ENCODE data around the gene RCAN2.

RCAN2 gene

DNA sequence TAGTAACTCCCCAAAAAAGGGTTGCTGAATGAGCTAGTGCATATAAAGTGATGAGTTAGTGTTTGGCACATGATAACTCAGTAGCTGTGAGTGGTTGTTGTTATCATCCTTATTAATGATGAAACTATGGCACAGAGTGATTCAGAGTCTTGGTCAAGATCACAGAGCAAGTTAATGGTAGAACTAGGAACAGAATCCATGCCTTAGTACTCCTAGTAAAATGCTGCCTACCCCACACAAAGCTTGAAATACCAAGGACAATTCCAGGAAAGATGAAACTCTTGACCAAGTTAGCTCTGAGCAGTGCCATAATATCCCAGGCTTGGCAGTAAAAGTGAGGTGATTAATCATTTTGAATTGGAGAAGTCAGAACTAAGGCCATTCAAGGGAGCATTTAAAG is 211.4 kb downstream of the RCAN2 start:
- Histone ChIP-seq H3K4me3 (no peak overlapping the region), H3K27ac (no peak overlapping the region)

DNA sequence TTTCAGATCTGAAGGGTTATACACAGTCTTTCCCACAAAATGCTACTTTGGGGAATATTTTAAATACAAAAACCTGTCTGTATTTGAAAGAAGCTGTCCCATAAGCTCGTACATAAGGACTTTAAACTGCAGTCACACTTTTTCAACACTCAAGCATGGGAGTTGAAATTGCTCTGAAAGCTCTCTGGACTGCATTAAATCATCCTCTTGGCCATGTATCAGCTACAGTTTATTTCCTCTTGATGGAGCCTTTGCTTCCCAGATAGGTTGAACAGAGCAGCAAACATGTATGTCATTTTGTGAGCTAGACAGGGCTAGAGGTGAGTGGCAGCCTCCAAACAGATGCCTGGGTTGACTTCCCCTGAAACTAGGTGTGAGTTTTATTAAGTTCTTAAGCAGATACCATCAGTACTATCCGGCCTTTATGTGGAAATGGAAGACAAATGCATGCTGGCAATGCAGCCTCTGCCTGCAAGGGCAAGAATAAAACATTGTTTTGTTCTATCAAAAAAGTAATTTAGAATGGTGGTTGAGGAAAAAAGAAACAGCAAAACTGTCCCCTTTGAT is 214.6 kb downstream of the RCAN2 start:
- Histone ChIP-seq H3K4me3 (no peak overlapping the region), H3K27ac (no peak overlapping the region)

DNA sequence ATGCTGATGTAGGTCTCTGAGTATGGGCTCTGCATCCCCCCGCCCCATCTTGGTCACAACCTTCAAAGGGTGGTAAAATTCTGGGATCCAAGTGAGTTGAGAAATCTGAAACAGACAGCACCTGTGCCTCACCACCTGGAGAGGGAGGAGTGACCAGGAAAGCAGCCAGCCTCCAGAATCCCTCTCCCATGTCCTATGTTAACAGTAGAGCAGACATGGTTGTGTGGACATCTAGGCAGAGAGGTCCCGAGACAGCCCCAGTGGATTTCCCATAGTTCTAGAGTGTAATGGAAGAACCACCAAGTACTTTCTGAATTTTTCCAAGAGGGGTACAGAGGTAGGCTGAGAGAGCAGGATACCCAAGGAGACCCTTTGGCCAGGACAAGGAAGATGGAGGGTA is 216.7 kb downstream of the RCAN2 start:
- Histone ChIP-seq H3K27ac (no peak overlapping the region), H3K4me3 (no peak overlapping the region)

- Histone ChIP-seq H3K27ac (no peak overlapping the region), H3K4me3 (no peak overlapping the region)
These were observed 217.3 kb downstream of the RCAN2 start for GRCh38 chr6:46273911-46274310.

GRCh38 chr6:46271728-46272127 is 219.5 kb downstream of the RCAN2 start:
- H3K27ac ChIP-seq = no peak overlapping the region
- H3K4me3 ChIP-seq = no peak overlapping the region

DNA sequence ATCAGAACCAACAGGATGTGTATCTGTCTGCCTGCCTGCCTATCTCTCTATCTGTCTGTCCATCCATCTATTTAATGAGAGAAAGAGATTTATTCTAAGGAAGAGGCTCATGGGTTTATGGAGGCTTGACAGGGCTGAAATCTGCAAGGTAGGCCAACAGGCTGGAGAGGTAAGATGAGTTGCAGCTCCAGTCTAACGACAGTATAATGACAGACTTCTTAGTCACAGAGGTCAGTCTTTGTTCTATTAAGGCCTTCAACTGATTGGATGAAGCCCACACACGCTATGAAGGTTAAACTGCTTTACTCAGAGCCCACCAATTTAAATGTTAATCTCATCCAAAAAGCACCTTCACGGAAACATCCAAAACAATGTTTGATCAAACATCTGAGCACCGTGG is 220.1 kb downstream of the RCAN2 start:
- no peak overlapping the region for H3K4me3 ChIP-seq
- no peak overlapping the region for H3K27ac ChIP-seq

- Histone ChIP-seq H3K4me3 (no peak overlapping the region), H3K27ac (no peak overlapping the region)
These were observed 220.9 kb downstream of the RCAN2 start for GRCh38 chr6:46270336-46270735.

DNA sequence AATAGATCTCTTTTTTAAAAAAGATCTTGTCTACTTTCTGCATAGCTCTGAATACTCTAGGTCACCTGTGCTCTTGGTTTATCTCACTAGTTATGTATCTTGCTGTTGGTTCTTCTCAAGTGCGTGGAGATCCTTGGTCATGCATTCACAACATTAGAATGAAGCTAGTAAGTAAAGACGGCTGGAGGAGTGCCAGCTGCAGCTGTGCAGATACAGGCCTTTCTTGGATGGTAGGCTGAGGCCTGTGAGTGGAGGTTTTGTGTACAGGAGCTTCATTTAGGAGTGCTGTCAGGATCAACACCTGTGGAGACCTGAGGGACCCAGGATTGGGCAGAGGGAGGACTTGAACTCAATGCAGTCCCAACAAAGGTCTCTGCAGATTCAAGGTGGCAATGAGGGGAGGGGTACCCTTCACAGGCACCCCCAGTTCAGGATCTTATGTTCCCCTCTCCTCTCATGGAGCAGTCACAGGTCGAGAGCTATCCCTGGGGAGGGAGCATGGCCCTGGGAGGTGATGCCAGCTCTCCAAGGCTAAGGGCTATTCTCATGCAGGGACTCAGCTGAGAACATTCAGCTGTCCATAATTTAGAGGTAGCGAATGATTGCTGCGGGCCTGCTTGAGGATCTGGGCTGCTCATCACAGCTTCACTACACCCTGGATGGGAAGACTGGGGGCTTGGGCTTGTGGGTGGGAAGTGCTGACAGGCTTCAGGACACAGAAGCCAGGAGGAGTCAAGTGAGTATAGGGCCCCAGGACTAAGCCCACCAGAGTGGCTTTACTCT is 221.6 kb downstream of the RCAN2 start:
- no peak overlapping the region for H3K27ac ChIP-seq
- no peak overlapping the region for H3K4me3 ChIP-seq

DNA sequence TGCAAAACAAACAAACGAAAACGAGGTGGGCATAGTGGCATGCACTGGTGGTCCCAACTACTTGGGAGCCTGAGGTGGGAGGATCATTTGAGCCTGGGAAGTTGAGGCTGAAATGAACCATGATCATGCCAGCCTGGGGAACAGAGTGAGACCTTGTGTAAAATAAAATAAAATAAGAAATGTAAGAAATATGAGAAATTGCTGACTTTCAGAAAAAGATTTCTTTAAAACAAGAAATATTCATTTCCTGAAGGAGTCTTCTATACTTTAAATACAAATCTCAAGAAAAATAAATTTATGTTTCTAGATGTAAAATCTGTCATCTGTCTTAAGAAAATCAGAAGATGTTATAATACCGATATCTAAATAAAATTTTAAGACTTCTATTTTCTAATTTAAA is 223.7 kb downstream of the RCAN2 start:
- H3K27ac ChIP-seq = no peak overlapping the region

DNA sequence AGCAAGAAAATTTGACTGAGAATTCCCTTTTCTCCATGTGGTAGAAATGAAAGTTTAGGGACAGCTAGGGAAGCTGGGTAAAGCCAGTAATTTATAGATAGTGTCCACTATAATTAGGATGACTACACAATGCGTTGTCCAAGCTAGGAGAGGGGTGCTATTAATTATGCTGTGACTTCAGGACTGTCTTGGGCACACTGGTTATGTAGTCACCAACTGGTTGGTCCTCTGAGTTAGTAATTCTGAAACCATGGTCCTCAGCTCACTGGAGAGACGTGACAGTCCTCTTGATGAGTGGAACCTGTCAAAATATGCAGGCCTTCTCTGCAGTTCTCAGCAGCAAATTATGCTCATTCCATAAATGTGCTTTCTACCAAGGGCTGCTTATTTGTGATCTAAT is 225.9 kb downstream of the RCAN2 start:
- Histone ChIP-seq H3K27ac (peak overlapping the region in 1 of 21 experiments; percentile 12), H3K4me3 (no peak overlapping the region)

More for the DNA sequence above, 223.7 kb downstream of the RCAN2 start:
- H3K4me3 ChIP-seq = no peak overlapping the region

DNA sequence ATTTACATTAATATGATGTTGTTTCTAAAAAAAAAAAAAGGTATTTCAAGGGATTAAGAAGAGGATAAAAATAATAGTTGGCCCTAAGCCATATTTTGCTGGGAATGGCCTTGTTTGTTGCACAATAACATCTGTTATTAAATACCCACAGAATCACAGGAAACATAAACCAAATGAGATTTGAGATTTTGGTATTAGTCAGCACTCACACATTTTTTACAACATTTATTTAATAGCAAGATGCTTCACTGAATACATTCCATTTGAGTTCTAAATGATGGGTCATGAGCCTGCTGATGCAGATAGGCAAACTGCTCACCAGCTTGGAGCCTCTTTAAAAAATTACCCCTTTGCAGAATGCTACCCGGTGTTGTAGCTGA is 227.6 kb downstream of the RCAN2 start:
- Histone ChIP-seq H3K4me3 (no peak overlapping the region), H3K27ac (peak overlapping the region in 1 of 21 experiments; percentile 20)

GRCh38 chr6:46262928-46263706 is 228.1 kb downstream of the RCAN2 start:
- Histone ChIP-seq H3K4me3 (no peak overlapping the region), H3K27ac (peak overlapping the region in 1 of 21 experiments; percentile 59)

DNA sequence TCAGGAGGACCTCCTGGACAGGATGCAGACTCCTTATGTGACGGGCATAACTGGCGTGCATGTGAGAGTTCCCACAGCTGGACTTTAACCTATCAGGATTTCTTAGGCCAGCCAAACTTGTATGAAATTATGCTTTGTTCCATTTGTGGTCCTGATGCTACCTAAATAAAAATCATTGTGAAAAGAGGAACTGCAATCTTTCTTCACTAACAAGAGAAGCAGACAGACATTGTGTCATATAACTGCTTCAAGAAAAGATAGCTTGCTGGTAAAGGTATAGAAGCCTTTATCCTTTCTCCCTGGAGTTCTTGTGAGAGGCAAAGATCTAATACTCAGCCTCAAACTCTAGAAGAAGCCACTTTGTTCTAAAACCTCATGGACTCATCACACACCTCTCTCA is 233.0 kb downstream of the RCAN2 start:
- Histone ChIP-seq H3K27ac (peak overlapping the region in 2 of 21 experiments; percentile 3 to 18), H3K4me3 (no peak overlapping the region)

GRCh38 chr6:46255528-46255927 is 235.7 kb downstream of the RCAN2 start:
- no peak overlapping the region for H3K27ac ChIP-seq
- H3K4me3 ChIP-seq = no peak overlapping the region

DNA sequence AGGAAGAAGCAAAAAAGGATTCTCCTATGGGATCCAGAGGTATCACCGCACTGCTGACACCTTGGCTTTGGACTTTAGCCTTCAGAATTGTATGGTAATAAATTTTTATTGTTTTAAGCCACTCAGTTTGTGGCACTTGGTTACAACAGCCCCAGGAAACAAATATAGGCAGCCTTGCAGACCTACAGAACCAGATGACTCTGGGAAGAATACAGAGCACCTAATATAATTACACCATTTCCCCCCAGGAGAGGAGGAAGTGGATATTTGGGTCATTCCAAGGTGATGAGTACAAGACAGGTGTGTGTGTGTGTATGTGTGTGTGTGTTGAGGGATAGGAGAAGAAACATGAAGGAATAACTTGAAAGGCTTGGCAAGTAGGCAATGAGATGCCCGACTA is 236.3 kb downstream of the RCAN2 start:
- peak overlapping the region in 2 of 21 experiments; percentile 32 to 43 for H3K27ac ChIP-seq
- no peak overlapping the region for H3K4me3 ChIP-seq

DNA sequence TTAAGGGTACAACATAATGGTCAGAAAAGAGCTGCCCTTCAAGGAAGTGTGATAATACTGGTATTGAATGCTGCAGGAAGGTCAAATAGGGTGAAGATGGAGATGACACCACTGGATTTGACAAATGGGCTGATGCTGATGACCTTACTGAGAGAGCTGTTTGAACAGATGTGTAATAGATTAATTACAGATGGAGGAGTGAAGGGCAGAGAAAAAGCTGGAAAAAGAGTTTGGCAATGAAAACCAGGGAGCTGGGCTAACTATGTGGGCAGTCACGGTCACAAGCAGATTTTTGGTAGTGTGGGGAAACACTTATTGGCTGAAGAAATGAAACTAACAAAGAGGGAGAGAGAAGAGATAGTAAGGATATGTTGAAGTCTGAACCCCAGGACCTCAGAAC is 236.9 kb downstream of the RCAN2 start:
- Histone ChIP-seq H3K4me3 (no peak overlapping the region), H3K27ac (peak overlapping the region in 2 of 21 experiments; percentile 32 to 43)

DNA sequence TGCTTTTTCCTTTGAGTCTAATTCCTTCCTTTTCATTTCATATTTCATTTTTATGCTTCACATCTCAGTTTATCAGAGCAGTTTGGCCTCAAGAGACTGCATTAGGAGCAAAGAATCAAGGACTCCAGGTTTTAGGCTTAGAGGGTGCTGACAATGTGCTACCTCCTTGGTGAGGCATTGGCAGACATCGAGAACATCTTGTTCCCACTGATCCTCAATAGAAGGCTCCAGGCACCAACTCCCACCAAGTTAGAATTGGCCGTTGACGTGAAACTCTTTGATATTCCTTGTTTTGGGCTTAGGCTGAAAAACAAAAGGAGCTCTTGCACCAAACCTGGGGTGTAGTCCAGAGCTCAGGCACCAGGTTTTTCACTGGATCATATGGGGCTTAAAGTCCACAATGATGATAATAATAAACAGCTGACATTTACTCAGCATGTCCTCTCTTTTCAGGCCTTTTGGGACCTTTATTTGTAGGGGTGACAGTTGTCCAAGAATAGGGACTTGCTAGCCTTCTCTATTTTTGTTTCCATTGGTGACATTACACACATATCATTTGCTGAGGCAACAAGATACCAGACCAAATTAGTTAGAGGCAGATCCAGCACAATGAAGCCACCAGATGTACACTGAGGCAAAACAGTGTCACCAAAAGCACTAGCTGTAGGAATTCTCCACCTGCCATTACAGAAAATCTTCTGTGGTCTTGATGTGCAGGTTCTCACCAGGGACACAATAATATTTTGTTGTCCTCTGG is 239.5 kb downstream of the RCAN2 start:
- Histone ChIP-seq H3K27ac (no peak overlapping the region), H3K4me3 (no peak overlapping the region)

- no peak overlapping the region for H3K4me3 ChIP-seq
These were observed 243.1 kb downstream of the RCAN2 start for GRCh38 chr6:46248143-46248542.

GRCh38 chr6:46246727-46247126 is 244.5 kb downstream of the RCAN2 start:
- H3K27ac ChIP-seq = no peak overlapping the region
- H3K4me3 ChIP-seq = no peak overlapping the region

More at GRCh38 chr6:46248143-46248542, 243.1 kb downstream of the RCAN2 start:
- H3K27ac ChIP-seq = no peak overlapping the region

DNA sequence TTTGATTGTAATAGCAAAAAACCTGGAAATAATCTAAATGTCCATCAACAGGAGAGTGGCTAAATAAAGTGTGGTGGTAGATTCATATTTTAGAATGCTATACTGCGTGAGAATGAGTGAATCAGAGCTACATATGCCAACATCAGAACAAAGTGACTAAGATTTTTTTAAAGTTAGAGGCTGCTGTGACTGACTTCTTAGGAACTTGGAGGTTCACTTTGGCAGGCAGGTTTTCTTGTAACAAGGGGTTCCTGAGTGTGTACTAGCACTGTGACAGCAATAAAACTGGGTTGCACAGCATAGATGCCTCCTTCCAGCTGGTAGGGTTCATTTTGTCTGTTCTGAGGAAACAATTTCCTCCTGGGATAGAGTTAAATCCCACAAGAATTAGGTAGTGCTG is 245.2 kb downstream of the RCAN2 start:
- Histone ChIP-seq H3K4me3 (no peak overlapping the region), H3K27ac (no peak overlapping the region)
